H9 (cell line): ENCODE results near the gene ZNF263. TPM values are rescaled to one million over a fixed set of nuclear protein-coding genes. Genes with fewer than 3 reads are reported as not detected.

Experiments used
- DNase-seq: peaks from one replicate; pipeline ENCODE4 v3.0.0-alpha.2; 2017
- H2AFZ ChIP-seq: one replicate; pipeline ENCODE4 v1.6.1; 2013; ENCODE audit warnings: mild to moderate bottlenecking, low read length, control low read depth, moderate library complexity
- H2AK5ac ChIP-seq: 2 replicates; pipeline ENCODE4 v1.6.1; 2013; ENCODE audit warnings: low read length, control low read depth, mixed read lengths; ENCODE audit not compliant: insufficient read length
- H2BK120ac ChIP-seq: one replicate; pipeline ENCODE4 v1.6.1; 2013; ENCODE audit warnings: low read depth, mild to moderate bottlenecking, low read length, control low read depth, inconsistent platforms; ENCODE audit not compliant: poor library complexity, severe bottlenecking
- H2BK12ac ChIP-seq: 2 replicates; pipeline ENCODE4 v1.6.1; 2013; ENCODE audit warnings: low read length, control low read depth, mixed read lengths, low read depth; ENCODE audit not compliant: insufficient read length
- H2BK15ac ChIP-seq: 2 replicates; pipeline ENCODE4 v1.6.1; 2013; ENCODE audit warnings: low read depth, low read length, control low read depth
- H2BK20ac ChIP-seq: one replicate; pipeline ENCODE4 v1.6.1; 2013; ENCODE audit warnings: low read depth, mild to moderate bottlenecking, low read length, control low read depth, inconsistent platforms; ENCODE audit not compliant: poor library complexity, severe bottlenecking
- H2BK5ac ChIP-seq: 2 replicates; pipeline ENCODE4 v1.6.1; 2013; ENCODE audit warnings: low read length, control low read depth, mixed read lengths; ENCODE audit not compliant: insufficient read length
- H3K14ac ChIP-seq: 2 replicates; pipeline ENCODE4 v1.6.1; 2013; ENCODE audit warnings: low read length, control low read depth; ENCODE audit not compliant: insufficient read depth
- H3K18ac ChIP-seq: 2 replicates; pipeline ENCODE4 v1.6.1; 2013; ENCODE audit warnings: low read depth, mild to moderate bottlenecking, mixed read lengths, low read length, control low read depth; ENCODE audit not compliant: insufficient read length
- H3K23ac ChIP-seq: 2 replicates; pipeline ENCODE4 v1.6.1; 2013; ENCODE audit warnings: low read length, control low read depth, mixed read lengths, low read depth; ENCODE audit not compliant: insufficient read length
- H3K23me2 ChIP-seq: 2 replicates; pipeline ENCODE4 v1.6.1; 2013; ENCODE audit warnings: low read depth, mild to moderate bottlenecking, mixed read lengths, low read length, control low read depth; ENCODE audit not compliant: insufficient read length, poor library complexity, severe bottlenecking
- H3K27ac ChIP-seq: 2 replicates; pipeline ENCODE4 v1.5.1; 2013; ENCODE audit warnings: low read length, control low read depth, mixed read lengths, low read depth; ENCODE audit not compliant: insufficient read length
- H3K27me3 ChIP-seq: 2 replicates; pipeline ENCODE4 v1.6.1; 2013; ENCODE audit warnings: low read length, control low read depth, inconsistent platforms; ENCODE audit not compliant: insufficient read depth
- H3K4ac ChIP-seq: 2 replicates; pipeline ENCODE4 v1.6.1; 2013; ENCODE audit warnings: low read depth, mild to moderate bottlenecking, control low read depth, inconsistent platforms, low read length, moderate library complexity
- H3K4me1 ChIP-seq: 2 replicates; pipeline ENCODE4 v1.6.1; 2013; ENCODE audit warnings: low read length, control low read depth, inconsistent platforms; ENCODE audit not compliant: insufficient read depth
- H3K4me2 ChIP-seq: 2 replicates; pipeline ENCODE4 v1.6.1; 2013; ENCODE audit warnings: low read length, control low read depth, mixed read lengths; ENCODE audit not compliant: insufficient read length, insufficient read depth
- H3K56ac ChIP-seq: 2 replicates; pipeline ENCODE4 v1.6.1; 2013; ENCODE audit warnings: low read depth, mild to moderate bottlenecking, mixed read lengths, low read length, control low read depth; ENCODE audit not compliant: insufficient read length
- H3K79me1 ChIP-seq: 2 replicates; pipeline ENCODE4 v1.6.1; 2013; ENCODE audit warnings: low read depth, mild to moderate bottlenecking, moderate library complexity, low read length, control low read depth, inconsistent platforms; ENCODE audit not compliant: insufficient read depth, poor library complexity, severe bottlenecking
- H3K79me2 ChIP-seq: 2 replicates; pipeline ENCODE4 v1.6.1; 2013; ENCODE audit warnings: low read length, control low read depth, inconsistent platforms; ENCODE audit not compliant: insufficient read depth
- H3K9ac ChIP-seq: 2 replicates; pipeline ENCODE4 v1.6.1; 2013; ENCODE audit warnings: low read length, control low read depth, mixed read lengths; ENCODE audit not compliant: insufficient read length; ENCODE audit errors: extremely low read depth
- H3K9me3 ChIP-seq: one replicate; pipeline ENCODE4 v1.6.1; 2013; ENCODE audit warnings: low read depth, low read length, inconsistent platforms; ENCODE audit not compliant: control insufficient read depth
- H3T11ph ChIP-seq: one replicate; pipeline ENCODE4 v1.6.1; 2013; ENCODE audit warnings: mild to moderate bottlenecking, low read length, control low read depth, inconsistent platforms
- H4K20me1 ChIP-seq: one replicate; pipeline ENCODE4 v1.6.1; 2013; ENCODE audit not compliant: control insufficient read depth, insufficient read length, insufficient read depth
- H4K5ac ChIP-seq: 2 replicates; pipeline ENCODE4 v1.6.1; 2013; ENCODE audit warnings: low read depth, mild to moderate bottlenecking, mixed read lengths, low read length, control low read depth; ENCODE audit not compliant: insufficient read length
- H4K8ac ChIP-seq: replicated peaks from 2 replicates; pipeline ENCODE4 v1.6.1; 2013; ENCODE audit warnings: low read length, control low read depth, mixed read lengths, low read depth; ENCODE audit not compliant: insufficient read length
- H4K91ac ChIP-seq: 2 replicates; pipeline ENCODE4 v1.6.1; 2013; ENCODE audit warnings: low read depth, mild to moderate bottlenecking, moderate library complexity, mixed read lengths, low read length, control low read depth; ENCODE audit not compliant: insufficient read length
- H3K27ac Mint-ChIP-seq, 3 experiments: 2 replicates in 2 of 3; 3 replicates in 1 of 3; pipeline ENCODE4 v1.8.0; 2020 to 2021; ENCODE audit warnings: mixed read lengths in 3 of 3, mild to moderate bottlenecking in 1 of 3, moderate library complexity in 1 of 3
- H3K27me3 Mint-ChIP-seq: 2 replicates; pipeline ENCODE4 v1.8.0; 2021; ENCODE audit warnings: low read depth, mild to moderate bottlenecking, moderate library complexity, mixed read lengths
- H3K36me3 Mint-ChIP-seq, 3 experiments: 2 replicates in 2 of 3; 3 replicates in 1 of 3; pipeline ENCODE4 v1.8.0; 2020 to 2021; ENCODE audit warnings: low read depth in 3 of 3, mixed read lengths in 3 of 3; ENCODE audit not compliant: insufficient read depth in 1 of 3
- H3K4me1 Mint-ChIP-seq, 2 experiments: 2 replicates each; pipeline ENCODE4 v1.8.0; 2020; ENCODE audit warnings: mixed read lengths in 2 of 2
- H3K4me3 Mint-ChIP-seq, 2 experiments: 2 replicates in 1 of 2; 3 replicates in 1 of 2; pipeline ENCODE4 v1.8.0; 2020 to 2021; ENCODE audit warnings: mild to moderate bottlenecking in 2 of 2, mixed read lengths in 2 of 2, moderate library complexity in 1 of 2
- H3K9me3 Mint-ChIP-seq, 2 experiments: 2 replicates in 1 of 2; 3 replicates in 1 of 2; pipeline ENCODE4 v1.8.0; 2020; ENCODE audit warnings: mild to moderate bottlenecking in 2 of 2, mixed read lengths in 2 of 2, moderate library complexity in 1 of 2
- CTCF ChIP-seq: fragments of 200-600 bp; sonication (generic); conservative IDR thresholded peaks from 3 replicates; pipeline ENCODE4 v1.8.0; 2021; ENCODE audit warnings: antibody characterized with exemption, mild to moderate bottlenecking
- WGBS: extraction: QIAGEN DNeasy Blood & Tissue Kit; methylation state at CpG from one replicate; pipeline ENCODE4 v1.1.7; 2013; ENCODE audit warnings: missing lambda C conversion rate, low lambda C conversion rate, mixed read lengths; ENCODE audit not compliant: insufficient read length; ENCODE audit errors: extremely low coverage; 5-methylcytosine and 5-hydroxymethylcytosine counted together
- total RNA-seq: library from RNA; stranded (reverse); gene quantifications from 2 replicates; pipeline ENCODE4 v1.2.1, GENCODE V29; 2021

ZNF263 gene
- total RNA-seq, 1 experiment from 2014 or later: 35.7 TPM

- H3K4me1 Mint-ChIP-seq: no peaks in the 10 kb centered on the region
- Histone ChIP-seq H3T11ph (no peak overlapping the region), H3K14ac (no peak overlapping the region)
These were observed 40.6 kb upstream of the ZNF263 start for GRCh38 chr16:3242709-3243108.

More at GRCh38 chr16:3242709-3243108, 40.6 kb upstream of the ZNF263 start:
- no peaks in the 10 kb centered on the region for H3K23me2 ChIP-seq
- H3K27me3 ChIP-seq: no peaks in the 10 kb centered on the region
- H2BK15ac ChIP-seq: no peak overlapping the region
- no peaks in the 10 kb centered on the region for H3K79me1 ChIP-seq
- H2AFZ ChIP-seq: no peak overlapping the region
- H2AK5ac ChIP-seq: no peak overlapping the region
- Mint-ChIP-seq H3K27me3 (peaks cover 24% of the 10 kb centered on the region), H3K36me3 (peaks cover 0 to 6% (median 0%) of the 10 kb centered on the region in 3 experiments; a peak in 3 of 7 replicates), H3K4me3 (no peak overlapping the region), H3K27ac (no peak overlapping the region), H3K9me3 (peaks cover 71 to 74% of the 10 kb centered on the region in 2 experiments)
- H3K9ac ChIP-seq: no peak overlapping the region
- H4K20me1 ChIP-seq: no peaks in the 10 kb centered on the region
- no peak overlapping the region for H3K23ac ChIP-seq
- H2BK20ac ChIP-seq: no peak overlapping the region
- TF ChIP-seq CTCF: no peak
- no peak overlapping the region for H3K27ac ChIP-seq
- H3K56ac ChIP-seq: no peak overlapping the region
- no peak overlapping the region for H2BK12ac ChIP-seq
- H3K4ac ChIP-seq: no peak overlapping the region
- no CpG with 5 or more reads among the region's 11 CpGs for WGBS
- no peak overlapping the region for H4K5ac ChIP-seq
- no peaks in the 10 kb centered on the region for H3K79me2 ChIP-seq
- no peaks in the 10 kb centered on the region for H3K9me3 ChIP-seq
- H4K91ac ChIP-seq: no peak overlapping the region
- no peak overlapping the region for H3K18ac ChIP-seq
- H4K8ac ChIP-seq: no peak overlapping the region
- H3K4me1 ChIP-seq: no peaks in the 10 kb centered on the region
- H2BK120ac ChIP-seq: no peak overlapping the region
- H2BK5ac ChIP-seq: no peak overlapping the region
- no peak for DNase-seq
- H3K4me2 ChIP-seq: no peak overlapping the region
